ENCODE data around the gene CHST10. TPM values are rescaled to one million over a fixed set of nuclear protein-coding genes. Genes with fewer than 3 reads are reported as not detected.

Gene CHST10
- polyA plus RNA-seq, 1 donor from 2014 or later = 76.1 TPM

DNA sequence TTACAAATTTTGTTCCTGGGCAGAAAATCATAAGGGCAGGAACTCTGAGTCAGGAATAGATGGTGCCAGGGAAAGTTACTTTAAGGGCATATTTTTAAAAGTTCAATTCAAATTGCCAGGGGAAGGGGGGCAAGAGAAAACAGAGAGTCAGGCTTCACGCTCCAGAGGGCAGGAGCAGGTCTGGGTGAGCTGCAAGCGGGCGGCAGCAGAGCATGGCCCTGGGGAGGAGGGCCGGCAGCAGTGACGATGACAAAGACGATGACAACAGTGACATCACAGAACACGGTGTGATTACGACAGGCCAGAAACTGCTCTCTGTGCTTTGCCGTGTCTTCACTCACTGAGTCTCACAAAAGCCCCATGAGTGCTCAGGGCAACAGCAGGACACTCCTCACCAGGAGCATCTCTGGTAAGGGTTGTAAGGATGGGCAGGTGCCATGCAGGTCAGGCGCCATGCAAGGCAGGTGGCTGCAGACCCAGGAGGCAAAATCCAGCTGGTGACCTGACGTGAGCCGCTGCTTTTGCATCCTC, 23.3 kb downstream of the CHST10 start:
- Histone ChIP-seq H3K9ac (ENCODE audit: low read length) (no peak overlapping the region), H4K20me1 (ENCODE audit: insufficient read depth) (no peaks in the 10 kb centered on the region)

DNA sequence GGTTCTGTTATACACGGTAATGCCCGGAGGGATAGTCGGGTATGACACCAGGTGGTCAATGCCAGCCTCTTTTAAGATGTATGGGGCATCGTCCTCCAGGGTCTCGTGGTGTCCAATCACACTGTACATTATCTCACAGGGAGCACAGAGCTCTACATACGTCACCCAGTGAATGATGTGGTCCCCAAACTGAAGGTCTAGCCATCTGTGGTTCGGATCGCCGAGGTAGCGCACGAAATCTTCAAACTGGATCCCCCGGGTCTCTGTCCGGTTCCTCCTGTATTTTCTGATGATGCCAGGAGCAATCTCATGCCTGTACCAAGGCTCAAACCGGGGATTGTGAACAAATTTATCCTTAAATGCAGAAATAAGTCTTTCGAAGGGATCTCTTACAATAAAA, 24.1 kb downstream of the CHST10 start:
- H3K36me3 ChIP-seq (ENCODE audit: insufficient read depth, low read length) = no peaks in the 10 kb centered on the region
- no peaks in the 10 kb centered on the region for H4K20me1 ChIP-seq (ENCODE audit: insufficient read depth)
- H3K4me2 ChIP-seq (ENCODE audit: low read length) = no peak overlapping the region
- no peak overlapping the region for H2AFZ ChIP-seq (ENCODE audit: low read depth, low read length)
- H3K9me2 ChIP-seq (ENCODE audit: insufficient read depth, low read length) = no peaks in the 10 kb centered on the region
- H3K9me3 ChIP-seq (ENCODE audit: low read length) = no peaks in the 10 kb centered on the region
- no peak for TF ChIP-seq SMC3 (conservative IDR thresholded peaks at IDR 0.05; ENCODE audit: poor library complexity)
- TF ChIP-seq EZH2 (IDR thresholded peaks at IDR 0.05; ENCODE audit: borderline replicate concordance, insufficient read depth, low read length, poor library complexity, severe bottlenecking) = no peak
- TF ChIP-seq, protein P1, sequence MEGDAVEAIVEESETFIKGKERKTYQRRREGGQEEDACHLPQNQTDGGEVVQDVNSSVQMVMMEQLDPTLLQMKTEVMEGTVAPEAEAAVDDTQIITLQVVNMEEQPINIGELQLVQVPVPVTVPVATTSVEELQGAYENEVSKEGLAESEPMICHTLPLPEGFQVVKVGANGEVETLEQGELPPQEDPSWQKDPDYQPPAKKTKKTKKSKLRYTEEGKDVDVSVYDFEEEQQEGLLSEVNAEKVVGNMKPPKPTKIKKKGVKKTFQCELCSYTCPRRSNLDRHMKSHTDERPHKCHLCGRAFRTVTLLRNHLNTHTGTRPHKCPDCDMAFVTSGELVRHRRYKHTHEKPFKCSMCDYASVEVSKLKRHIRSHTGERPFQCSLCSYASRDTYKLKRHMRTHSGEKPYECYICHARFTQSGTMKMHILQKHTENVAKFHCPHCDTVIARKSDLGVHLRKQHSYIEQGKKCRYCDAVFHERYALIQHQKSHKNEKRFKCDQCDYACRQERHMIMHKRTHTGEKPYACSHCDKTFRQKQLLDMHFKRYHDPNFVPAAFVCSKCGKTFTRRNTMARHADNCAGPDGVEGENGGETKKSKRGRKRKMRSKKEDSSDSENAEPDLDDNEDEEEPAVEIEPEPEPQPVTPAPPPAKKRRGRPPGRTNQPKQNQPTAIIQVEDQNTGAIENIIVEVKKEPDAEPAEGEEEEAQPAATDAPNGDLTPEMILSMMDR (IDR thresholded peaks at IDR 0.05; ENCODE audit: poor library complexity, severe bottlenecking) = no peak
- no peak for TF ChIP-seq TAF1 (IDR thresholded peaks at IDR 0.05; ENCODE audit: low read depth)
- TF ChIP-seq MXI1 (conservative IDR thresholded peaks at IDR 0.05; ENCODE audit: poor library complexity, severe bottlenecking) = no peak
- no peak for TF ChIP-seq EP300 (conservative IDR thresholded peaks at IDR 0.05; ENCODE audit: poor library complexity, severe bottlenecking)
- TF ChIP-seq, protein P2, sequence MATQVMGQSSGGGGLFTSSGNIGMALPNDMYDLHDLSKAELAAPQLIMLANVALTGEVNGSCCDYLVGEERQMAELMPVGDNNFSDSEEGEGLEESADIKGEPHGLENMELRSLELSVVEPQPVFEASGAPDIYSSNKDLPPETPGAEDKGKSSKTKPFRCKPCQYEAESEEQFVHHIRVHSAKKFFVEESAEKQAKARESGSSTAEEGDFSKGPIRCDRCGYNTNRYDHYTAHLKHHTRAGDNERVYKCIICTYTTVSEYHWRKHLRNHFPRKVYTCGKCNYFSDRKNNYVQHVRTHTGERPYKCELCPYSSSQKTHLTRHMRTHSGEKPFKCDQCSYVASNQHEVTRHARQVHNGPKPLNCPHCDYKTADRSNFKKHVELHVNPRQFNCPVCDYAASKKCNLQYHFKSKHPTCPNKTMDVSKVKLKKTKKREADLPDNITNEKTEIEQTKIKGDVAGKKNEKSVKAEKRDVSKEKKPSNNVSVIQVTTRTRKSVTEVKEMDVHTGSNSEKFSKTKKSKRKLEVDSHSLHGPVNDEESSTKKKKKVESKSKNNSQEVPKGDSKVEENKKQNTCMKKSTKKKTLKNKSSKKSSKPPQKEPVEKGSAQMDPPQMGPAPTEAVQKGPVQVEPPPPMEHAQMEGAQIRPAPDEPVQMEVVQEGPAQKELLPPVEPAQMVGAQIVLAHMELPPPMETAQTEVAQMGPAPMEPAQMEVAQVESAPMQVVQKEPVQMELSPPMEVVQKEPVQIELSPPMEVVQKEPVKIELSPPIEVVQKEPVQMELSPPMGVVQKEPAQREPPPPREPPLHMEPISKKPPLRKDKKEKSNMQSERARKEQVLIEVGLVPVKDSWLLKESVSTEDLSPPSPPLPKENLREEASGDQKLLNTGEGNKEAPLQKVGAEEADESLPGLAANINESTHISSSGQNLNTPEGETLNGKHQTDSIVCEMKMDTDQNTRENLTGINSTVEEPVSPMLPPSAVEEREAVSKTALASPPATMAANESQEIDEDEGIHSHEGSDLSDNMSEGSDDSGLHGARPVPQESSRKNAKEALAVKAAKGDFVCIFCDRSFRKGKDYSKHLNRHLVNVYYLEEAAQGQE (IDR thresholded peaks at IDR 0.05; ENCODE audit: borderline replicate concordance) = no peak
- no peak for TF ChIP-seq POLR2AphosphoS5 (IDR thresholded peaks at IDR 0.05)
- TF ChIP-seq RAD21 (conservative IDR thresholded peaks at IDR 0.05) = no peak
- H3K9ac ChIP-seq (ENCODE audit: low read length) = no peak overlapping the region
- H3K79me2 ChIP-seq (replicated peaks; ENCODE audit: insufficient read depth, low read length) = no peaks in the 10 kb centered on the region
- H3K27me3 ChIP-seq (ENCODE audit: insufficient read depth, low read depth, low read length) = no peaks in the 10 kb centered on the region
- H3F3A ChIP-seq (ENCODE audit: insufficient read depth, low read length, poor library complexity, severe bottlenecking) = no peaks in the 10 kb centered on the region
- no peak overlapping the region for H3K4me3 ChIP-seq (ENCODE audit: low read length)
- H3K27ac ChIP-seq (ENCODE audit: low read length) = no peak overlapping the region

More for the DNA sequence above, 23.3 kb downstream of the CHST10 start:
- H3K79me2 ChIP-seq (replicated peaks; ENCODE audit: insufficient read depth, low read length) = no peaks in the 10 kb centered on the region
- H3K9me2 ChIP-seq (ENCODE audit: insufficient read depth, low read length) = no peaks in the 10 kb centered on the region
- H3K27ac ChIP-seq (ENCODE audit: low read length) = no peak overlapping the region
- H3K4me2 ChIP-seq (ENCODE audit: low read length) = no peak overlapping the region
- TF ChIP-seq TAF1 (IDR thresholded peaks at IDR 0.05; ENCODE audit: low read depth) (no peak), MXI1 (conservative IDR thresholded peaks at IDR 0.05; ENCODE audit: poor library complexity, severe bottlenecking) (no peak), EZH2 (IDR thresholded peaks at IDR 0.05; ENCODE audit: borderline replicate concordance, insufficient read depth, low read length, poor library complexity, severe bottlenecking) (no peak), EP300 (conservative IDR thresholded peaks at IDR 0.05; ENCODE audit: poor library complexity, severe bottlenecking) (no peak), POLR2AphosphoS5 (IDR thresholded peaks at IDR 0.05) (no peak)
- TF ChIP-seq, protein P2 (IDR thresholded peaks at IDR 0.05; ENCODE audit: borderline replicate concordance) = no peak
- H3K4me3 ChIP-seq (ENCODE audit: low read length) = no peak overlapping the region
- H3F3A ChIP-seq (ENCODE audit: insufficient read depth, low read length, poor library complexity, severe bottlenecking) = no peaks in the 10 kb centered on the region
- no peaks in the 10 kb centered on the region for H3K27me3 ChIP-seq (ENCODE audit: insufficient read depth, low read depth, low read length)
- no peaks in the 10 kb centered on the region for H3K36me3 ChIP-seq (ENCODE audit: insufficient read depth, low read length)
- H2AFZ ChIP-seq (ENCODE audit: low read depth, low read length) = no peak overlapping the region
- no peaks in the 10 kb centered on the region for H3K9me3 ChIP-seq (ENCODE audit: low read length)

All from neural cell (in vitro differentiated cells).